H1 (cell line): ENCODE data around the gene BIRC5. TPM values are rescaled to one million over a fixed set of nuclear protein-coding genes. Genes with fewer than 3 reads are reported as not detected.

Experiments
- CTCF ChIA-PET: fragments of 300-600 bp; sonication (Branson Sonifier 250); formaldehyde crosslinking; loops from one replicate; lab custom pipeline; 2021; ENCODE audit not compliant: partially characterized antibody; lab: Charles Lee
- POLR2A ChIA-PET: fragments of 300-600 bp; sonication (Branson Sonifier 250); formaldehyde crosslinking; loops from one replicate; lab custom pipeline; 2021; ENCODE audit warnings: inconsistent platforms; ENCODE audit not compliant: partially characterized antibody; lab: Charles Lee
- DNase-seq, 2 experiments: peaks; one replicate each; pipeline versions ENCODE4 v3.0.0 to v3.0.0-alpha.2; 2010 to 2022; ENCODE audit warnings: low spot score in 2 of 2, low read depth in 1 of 2, mixed read lengths in 1 of 2
- FAIRE-seq: peaks from 2 replicates; lab custom pipeline; 2011; peaks lifted over from hg19 to GRCh38; lab: Jason Lieb, UNC
- H2AFZ ChIP-seq: 2 replicates; pipeline ENCODE4 v1.8.1; 2012; ENCODE audit warnings: low read length, inconsistent platforms
- H2AK5ac ChIP-seq: 2 replicates; pipeline ENCODE4 v1.6.1; 2013; ENCODE audit warnings: low read depth, low read length
- H2BK120ac ChIP-seq: replicated peaks from 2 replicates; pipeline ENCODE3; 2013; ENCODE audit warnings: low read depth, low read length, inconsistent platforms
- H2BK12ac ChIP-seq: 2 replicates; pipeline ENCODE4 v1.6.1; 2013; ENCODE audit warnings: low read depth, low read length
- H2BK15ac ChIP-seq: 2 replicates; pipeline ENCODE4 v1.6.1; 2013; ENCODE audit warnings: low read length
- H2BK20ac ChIP-seq: 2 replicates; pipeline ENCODE4 v1.6.1; 2013; ENCODE audit warnings: low read length
- H2BK5ac ChIP-seq: 2 replicates; pipeline ENCODE4 v1.6.1; 2013; ENCODE audit warnings: low read depth, low read length
- H3K14ac ChIP-seq: 2 replicates; pipeline ENCODE4 v1.6.1; 2013; ENCODE audit warnings: inconsistent platforms; ENCODE audit not compliant: insufficient read length
- H3K18ac ChIP-seq: 2 replicates; pipeline ENCODE4 v1.6.1; 2013; ENCODE audit warnings: low read length; ENCODE audit errors: extremely low read depth
- H3K23ac ChIP-seq: 2 replicates; pipeline ENCODE4 v1.6.1; 2013; ENCODE audit warnings: inconsistent platforms; ENCODE audit not compliant: insufficient read length
- H3K23me2 ChIP-seq: 2 replicates; pipeline ENCODE4 v1.6.1; 2013; ENCODE audit warnings: low read depth, low read length
- H3K27ac ChIP-seq: 2 replicates; pipeline ENCODE4 v1.6.1; 2011; ENCODE audit warnings: low read depth, low read length, inconsistent platforms
- H3K27me3 ChIP-seq, 4 experiments: replicated peaks in 1 of 4; 1 replicate in 1 of 4; 2 replicates in 3 of 4; pipeline versions ENCODE4 v1.6.1 to v1.8.1; 2011 to 2013; ENCODE audit warnings: low read length in 3 of 4, mild to moderate bottlenecking in 3 of 4, inconsistent platforms in 2 of 4, mixed read lengths in 2 of 4, moderate library complexity in 1 of 4; ENCODE audit not compliant: control insufficient read depth in 3 of 4, insufficient read depth in 3 of 4; ENCODE audit errors: extremely low read depth in 1 of 4
- H3K36me3 ChIP-seq, 4 experiments: 2 replicates each; pipeline versions ENCODE4 v1.6.1 to v1.8.1; 2011 to 2013; ENCODE audit warnings: mild to moderate bottlenecking in 4 of 4, low read length in 3 of 4, moderate library complexity in 2 of 4, control low read depth in 1 of 4, inconsistent platforms in 1 of 4; ENCODE audit not compliant: insufficient read depth in 4 of 4, control insufficient read depth in 2 of 4
- H3K4ac ChIP-seq: replicated peaks from 2 replicates; pipeline ENCODE3; 2013; ENCODE audit warnings: low read length, low read depth, mixed read lengths, inconsistent platforms; ENCODE audit not compliant: insufficient read length
- H3K4me1 ChIP-seq, 4 experiments: replicated peaks in 1 of 4; 1 replicate in 1 of 4; 2 replicates in 3 of 4; pipeline versions ENCODE4 v1.6.1 to v1.8.1; 2011 to 2013; ENCODE audit warnings: low read length in 3 of 4, inconsistent platforms in 2 of 4, mixed read lengths in 1 of 4; ENCODE audit not compliant: insufficient read depth in 4 of 4, control insufficient read depth in 3 of 4
- H3K4me2 ChIP-seq, 2 experiments: 2 replicates each; pipeline versions ENCODE4 v1.6.1 to v1.8.1; 2011 to 2013; ENCODE audit warnings: low read depth in 2 of 2, low read length in 2 of 2, control low read depth in 1 of 2, inconsistent platforms in 1 of 2, mild to moderate bottlenecking in 1 of 2; ENCODE audit not compliant: insufficient read depth in 1 of 2
- H3K4me3 ChIP-seq, 4 experiments: fragments of 200-600, 300-600 bp in 1 of 4; sonication (generic), shearing (Covaris generic), sonication (Bioruptor Twin) in 1 of 4; 2 replicates each; pipeline versions ENCODE4 v1.5.1 to v1.8.1; 2011 to 2016; ENCODE audit warnings: low read length in 4 of 4, low read depth in 3 of 4, control low read depth in 2 of 4, inconsistent platforms in 2 of 4, mild to moderate bottlenecking in 2 of 4, mixed read lengths in 1 of 4, moderate library complexity in 1 of 4; ENCODE audit not compliant: insufficient read depth in 2 of 4; ENCODE audit errors: extremely low read depth in 1 of 4
- H3K56ac ChIP-seq: replicated peaks from 2 replicates; pipeline ENCODE3; 2013; ENCODE audit warnings: low read depth, mild to moderate bottlenecking, mixed read lengths, low read length, inconsistent platforms; ENCODE audit not compliant: insufficient read length
- H3K79me1 ChIP-seq: 2 replicates; pipeline ENCODE4 v1.6.1; 2013; ENCODE audit warnings: low read depth, low read length, control low read depth
- H3K79me2 ChIP-seq, 2 experiments: 2 replicates each; pipeline versions ENCODE4 v1.6.1 to v1.8.1; 2012 to 2013; ENCODE audit warnings: low read length in 2 of 2, mild to moderate bottlenecking in 2 of 2, inconsistent platforms in 1 of 2; ENCODE audit not compliant: insufficient read depth in 2 of 2, control insufficient read depth in 1 of 2
- H3K9ac ChIP-seq, 4 experiments: replicated peaks in 1 of 4; 1 replicate in 1 of 4; 2 replicates in 3 of 4; pipeline versions ENCODE4 v1.6.1 to v1.8.1; 2011 to 2013; ENCODE audit warnings: low read depth in 3 of 4, low read length in 3 of 4, control low read depth in 2 of 4, mild to moderate bottlenecking in 2 of 4, moderate library complexity in 2 of 4, inconsistent platforms in 1 of 4; ENCODE audit errors: extremely low read depth in 1 of 4
- H3K9me3 ChIP-seq, 2 experiments: 2 replicates each; pipeline versions ENCODE4 v1.6.1 to v1.8.1; 2012 to 2013; ENCODE audit warnings: mild to moderate bottlenecking in 2 of 2, moderate library complexity in 2 of 2, control low read depth in 1 of 2, inconsistent platforms in 1 of 2, low read depth in 1 of 2, low read length in 1 of 2, mixed read lengths in 1 of 2; ENCODE audit not compliant: insufficient read depth in 2 of 2
- H4K20me1 ChIP-seq, 2 experiments: replicated peaks in 1 of 2; 2 replicates each; pipeline versions ENCODE3 to v1.8.1; 2011 to 2013; ENCODE audit warnings: inconsistent platforms in 2 of 2, low read length in 2 of 2, mild to moderate bottlenecking in 1 of 2; ENCODE audit not compliant: insufficient read depth in 2 of 2, control insufficient read depth in 1 of 2
- H4K5ac ChIP-seq: 2 replicates; pipeline ENCODE4 v1.6.1; 2013; ENCODE audit warnings: low read length, low read depth, mixed read lengths, inconsistent platforms; ENCODE audit not compliant: insufficient read length
- H4K8ac ChIP-seq: 2 replicates; pipeline ENCODE4 v1.8.0; 2013; ENCODE audit warnings: mild to moderate bottlenecking, moderate library complexity, low read length, inconsistent platforms; ENCODE audit not compliant: insufficient read depth; ENCODE audit errors: extremely low read depth
- H4K91ac ChIP-seq: replicated peaks from 2 replicates; pipeline ENCODE3; 2013; ENCODE audit warnings: low read length, mixed read lengths, inconsistent platforms; ENCODE audit not compliant: insufficient read length
- ASH2L ChIP-seq: fragments of 200-600, 300-600 bp; sonication (generic); IDR thresholded peaks from one replicate; pipeline ENCODE4 v1.7.1; 2017; ENCODE audit warnings: low read length
- CTBP2 ChIP-seq: IDR thresholded peaks from 2 replicates; pipeline ENCODE4 v1.7.0; 2011; ENCODE audit warnings: borderline replicate concordance, mild to moderate bottlenecking, moderate library complexity, mixed read lengths, low read length; ENCODE audit not compliant: insufficient read depth, insufficient read length
- EGR1 ChIP-seq: IDR thresholded peaks from 2 replicates; pipeline ENCODE4 v1.6.1; 2011; ENCODE audit warnings: low read depth, low read length, borderline replicate concordance
- GTF2F1 ChIP-seq: IDR thresholded peaks from 2 replicates; pipeline ENCODE4 v1.6.1; 2012; ENCODE audit warnings: low read depth, low read length, improper control_type of control experiment, borderline replicate concordance
- HDAC2 ChIP-seq, 2 experiments: fragments of 300-600 bp in 1 of 2; sonication (generic) in 1 of 2; IDR thresholded peaks; 2 replicates each; pipeline ENCODE4 v1.6.1; 2011 to 2012; ENCODE audit warnings: low read depth in 2 of 2, low read length in 2 of 2, mild to moderate bottlenecking in 2 of 2, moderate library complexity in 2 of 2, borderline replicate concordance in 1 of 2, inconsistent platforms in 1 of 2
- HDAC6 ChIP-seq: IDR thresholded peaks from one replicate; pipeline ENCODE4 v1.7.1; 2012; ENCODE audit warnings: low read depth, mild to moderate bottlenecking, inconsistent platforms, low read length, moderate library complexity
- JUN ChIP-seq: IDR thresholded peaks from 2 replicates; pipeline ENCODE4 v1.6.1; 2011; ENCODE audit warnings: low read depth, mild to moderate bottlenecking, improper control_type of control experiment, low read length
- KDM1A ChIP-seq: fragments of 200-600, 300-600 bp; sonication (generic); IDR thresholded peaks from 2 replicates; pipeline ENCODE4 v1.7.1; 2016; ENCODE audit warnings: mild to moderate bottlenecking, low read length, borderline replicate concordance
- TBP ChIP-seq: IDR thresholded peaks from 2 replicates; pipeline ENCODE4 v1.6.1; 2011; ENCODE audit warnings: low read depth, low read length, improper control_type of control experiment
- WGBS, 2 experiments: shearing (Covaris generic) in 1 of 2; methylation state at CpG; one replicate each; pipeline versions ENCODE4 v1.1.6 to v1.1.7; 2013 to 2015; ENCODE audit warnings: low lambda C conversion rate in 2 of 2, mixed read lengths in 2 of 2, inconsistent platforms in 1 of 2, low coverage in 1 of 2, missing lambda C conversion rate in 1 of 2; ENCODE audit not compliant: insufficient replicate concordance in 2 of 2, insufficient coverage in 1 of 2, insufficient read length in 1 of 2; ENCODE audit errors: extremely low coverage in 1 of 2, missing lambda C conversion rate in 1 of 2; 5-methylcytosine and 5-hydroxymethylcytosine counted together
- polyA plus RNA-seq, 7 experiments: library from polyadenylated mRNA; depleted of rRNA in 3 of 7; stranded (reverse) in 5 of 7; unstranded in 2 of 7; fragments of >200 nt in 5 of 7; fragments of 200-250 nt in 2 of 7; gene quantifications; 1 replicate in 5 of 7; 2 replicates in 1 of 7; 4 replicates in 1 of 7; pipeline versions ENCODE4 v1.2.1 to v1.2.3, GENCODE V29; 2011 to 2013; ENCODE audit warnings: missing spikeins in 2 of 7, mixed read lengths in 2 of 7
- total RNA-seq: library from RNA; stranded (reverse); fragmentation: NEBNext Ultra II Directional; extraction: Animal tissue kit (Norgen Biotek cat#: 25700); gene quantifications from 2 replicates; pipeline ENCODE4 v1.2.1, GENCODE V29; 2021

BIRC5 gene
- total and polyA plus RNA-seq, 2 of the 8 experiments (the other 6 are each of a cell fraction or from before 2014, with no cell fraction given): 42.2 to 108 TPM

DNA sequence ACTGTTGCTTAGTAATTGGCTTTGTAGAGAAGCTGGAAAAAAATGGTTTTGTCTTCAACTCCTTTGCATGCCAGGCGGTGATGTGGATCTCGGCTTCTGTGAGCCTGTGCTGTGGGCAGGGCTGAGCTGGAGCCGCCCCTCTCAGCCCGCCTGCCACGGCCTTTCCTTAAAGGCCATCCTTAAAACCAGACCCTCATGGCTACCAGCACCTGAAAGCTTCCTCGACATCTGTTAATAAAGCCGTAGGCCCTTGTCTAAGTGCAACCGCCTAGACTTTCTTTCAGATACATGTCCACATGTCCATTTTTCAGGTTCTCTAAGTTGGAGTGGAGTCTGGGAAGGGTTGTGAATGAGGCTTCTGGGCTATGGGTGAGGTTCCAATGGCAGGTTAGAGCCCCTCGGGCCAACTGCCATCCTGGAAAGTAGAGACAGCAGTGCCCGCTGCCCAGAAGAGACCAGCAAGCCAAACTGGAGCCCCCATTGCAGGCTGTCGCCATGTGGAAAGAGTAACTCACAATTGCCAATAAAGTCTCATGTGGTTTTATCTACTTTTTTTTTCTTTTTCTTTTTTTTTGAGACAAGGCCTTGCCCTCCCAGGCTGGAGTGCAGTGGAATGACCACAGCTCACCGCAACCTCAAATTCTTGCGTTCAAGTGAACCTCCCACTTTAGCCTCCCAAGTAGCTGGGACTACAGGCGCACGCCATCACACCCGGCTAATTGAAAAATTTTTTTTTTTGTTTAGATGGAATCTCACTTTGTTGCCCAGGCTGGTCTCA lies 11.2 kb downstream of the BIRC5 start:
- H2AFZ ChIP-seq: no peak overlapping the region
- H3K4me1 ChIP-seq: no peaks in the 10 kb centered on the region
- H4K20me1 ChIP-seq: peaks cover 0 to 3% of the 10 kb centered on the region in 2 experiments
- no peak overlapping the region for H3K14ac ChIP-seq
- no peak overlapping the region for H3K23ac ChIP-seq
- no peak overlapping the region for H2BK15ac ChIP-seq
- no peak for FAIRE-seq
- ChIA-PET POLR2A (interaction anchor here (0.6 to 4.1 kb wide), 11 partner anchors 11 to 83 kb away, joined by 3 to 19 read pairs (median 4); partner anchors contain the start of genes AFMID, BIRC5 and TK1), CTCF (interaction anchor here (1.0 to 3.3 kb wide), 5 partner anchors 9 to 44 kb away, joined by 3 to 27 read pairs (median 4); no protein-coding TSS in a partner anchor)
- H3K9ac ChIP-seq: no peak overlapping the region
- no peak overlapping the region for H2BK120ac ChIP-seq
- no peak overlapping the region for H3K27ac ChIP-seq
- H3K18ac ChIP-seq: no peak overlapping the region
- peaks cover 13 to 33% (median 26%) of the 10 kb centered on the region in 4 experiments for H3K36me3 ChIP-seq
- H4K5ac ChIP-seq: no peak overlapping the region
- peaks cover 0 to 2% of the 10 kb centered on the region in 2 experiments; a peak in 1 of 4 replicates for H3K79me2 ChIP-seq
- peaks cover 0 to under 1% (median under 1%) of the 10 kb centered on the region in 4 experiments; a peak in 1 of 7 replicates for H3K27me3 ChIP-seq
- no peak overlapping the region for H4K8ac ChIP-seq
- no peak overlapping the region for H3K4ac ChIP-seq
- H2BK20ac ChIP-seq: no peak overlapping the region
- no peak overlapping the region for H4K91ac ChIP-seq
- WGBS, 2 experiments: 93% methylated on average over 16 of the region's 16 CpGs; no CpG with 5 or more reads in 1 of the 2 experiments
- no peaks in the 10 kb centered on the region for H3K23me2 ChIP-seq
- H3K4me2 ChIP-seq: no peak overlapping the region
- no peak overlapping the region for H2AK5ac ChIP-seq
- no peak overlapping the region for H2BK12ac ChIP-seq
- no peak for DNase-seq
- H3K79me1 ChIP-seq: no peaks in the 10 kb centered on the region
- H3K4me3 ChIP-seq: no peak overlapping the region
- H3K9me3 ChIP-seq: no peaks in the 10 kb centered on the region
- H3K56ac ChIP-seq: no peak overlapping the region
- H2BK5ac ChIP-seq: no peak overlapping the region
- TF ChIP-seq ASH2L: no peak
- no peak for TF ChIP-seq GTF2F1
- TF ChIP-seq EGR1: no peak
- no peak for TF ChIP-seq KDM1A
- no peak for TF ChIP-seq HDAC6
- TF ChIP-seq HDAC2 (IDR thresholded peaks at IDR 0.05; ENCODE audit: borderline replicate concordance in 1 of 2, low read depth in 2 of 2, low read length in 2 of 2): no peak
- no peak for TF ChIP-seq JUN
- no peak for TF ChIP-seq TBP
- no peak for TF ChIP-seq CTBP2
